B cell (primary cell): ENCODE measurements around the gene SLC36A1. TPM values are rescaled to one million over a fixed set of nuclear protein-coding genes. Genes with fewer than 3 reads are reported as not detected.

Experiments used
- ATAC-seq: fragments of 200-7000 bp; cut with Tn5 transposase; one replicate; pipeline ENCODE4 v1.10.0; 2021; ENCODE audit warnings: low read depth, mild to moderate bottlenecking, moderate number of reproducible peaks, moderate library complexity
- CTCF ChIA-PET: fragments of 350-600 bp; sonication (Branson Sonifier 250); formaldehyde crosslinking; loops from one replicate; lab custom pipeline; 2021; ENCODE audit warnings: antibody characterized with exemption, inconsistent platforms; lab: Charles Lee
- POLR2A ChIA-PET: fragments of 350-600 bp; sonication (Branson Sonifier 250); formaldehyde crosslinking; loops from one replicate; lab custom pipeline; 2021; ENCODE audit warnings: antibody characterized with exemption; lab: Charles Lee
- DNase-seq: peaks from one replicate; pipeline ENCODE4 v3.0.0; 2013
- H2AFZ ChIP-seq: 2 replicates; pipeline ENCODE4 v1.6.1; 2012; ENCODE audit warnings: mild to moderate bottlenecking, low read depth, low read length; ENCODE audit not compliant: insufficient read depth, poor library complexity, severe bottlenecking
- H3K27ac ChIP-seq, 2 donors: 1 replicate in 1 of 2; 2 replicates in 1 of 2; pipeline ENCODE4 v1.5.1; 2012 to 2013; ENCODE audit warnings: low read length in 2 of 2, mild to moderate bottlenecking in 2 of 2, moderate library complexity in 1 of 2
- H3K27me3 ChIP-seq, 4 experiments: fragments of 200-600 bp in 1 of 4; sonication (generic) in 1 of 4; replicated peaks in 1 of 4; 1 replicate in 2 of 4; 2 replicates in 2 of 4; pipeline versions ENCODE4 v1.6.1 to v1.7.0; 2013 to 2016; ENCODE audit warnings: low read length in 3 of 4, mild to moderate bottlenecking in 2 of 4, mixed read lengths in 1 of 4, moderate library complexity in 1 of 4; ENCODE audit not compliant: insufficient read depth in 4 of 4, control insufficient read depth in 3 of 4; ENCODE audit errors: control extremely low read depth in 1 of 4
- H3K36me3 ChIP-seq, 2 experiments: replicated peaks in 1 of 2; 1 replicate in 1 of 2; 2 replicates in 1 of 2; pipeline versions ENCODE4 v1.6.1 to v1.7.1; 2013; ENCODE audit warnings: low read length in 1 of 2; ENCODE audit not compliant: insufficient read depth in 2 of 2, control insufficient read depth in 1 of 2; ENCODE audit errors: control extremely low read depth in 1 of 2, extremely low read depth in 1 of 2
- H3K4me1 ChIP-seq, 2 donors: fragments of 200-600 bp in 1 of 2; sonication (generic) in 1 of 2; 1 replicate in 1 of 2; 2 replicates in 1 of 2; pipeline versions ENCODE4 v1.5.1 to v1.6.1; 2013 to 2017; ENCODE audit warnings: low read length in 2 of 2; ENCODE audit not compliant: control insufficient read depth in 2 of 2, insufficient read depth in 2 of 2
- H3K4me2 ChIP-seq: replicated peaks from 2 replicates; pipeline ENCODE3; 2012; ENCODE audit warnings: mild to moderate bottlenecking, low read depth, low read length; ENCODE audit not compliant: poor library complexity, severe bottlenecking
- H3K4me3 ChIP-seq, 5 experiments: fragments of 200-600 bp in 1 of 5; sonication (generic) in 1 of 5; 1 replicate in 3 of 5; 2 replicates in 2 of 5; pipeline versions ENCODE4 v1.5.1 to v1.7.0; 2011 to 2016; ENCODE audit warnings: low read length in 4 of 5, mild to moderate bottlenecking in 4 of 5, low read depth in 2 of 5, control low read depth in 1 of 5, moderate library complexity in 1 of 5; ENCODE audit not compliant: insufficient read depth in 1 of 5; ENCODE audit errors: control extremely low read depth in 1 of 5, extremely low read depth in 1 of 5
- H3K79me2 ChIP-seq: fragments of 200-600 bp; sonication (generic); one replicate; pipeline ENCODE4 v1.6.0; 2016; ENCODE audit warnings: low read length; ENCODE audit not compliant: control insufficient read depth, insufficient read depth
- H3K9ac ChIP-seq: fragments of 200-600 bp; sonication (generic); 2 replicates; pipeline ENCODE4 v1.6.1; 2017; ENCODE audit warnings: mild to moderate bottlenecking, low read length, moderate library complexity
- H3K9me3 ChIP-seq, 3 donors: one replicate each; pipeline versions ENCODE4 v1.6.1 to v1.7.1; 2013; ENCODE audit warnings: low read length in 2 of 3; ENCODE audit not compliant: control insufficient read depth in 2 of 3, insufficient read depth in 1 of 3; ENCODE audit errors: control extremely low read depth in 1 of 3
- H4K20me1 ChIP-seq: 2 replicates; pipeline ENCODE4 v1.6.0; 2012; ENCODE audit warnings: mild to moderate bottlenecking, low read length; ENCODE audit not compliant: insufficient read depth, control insufficient read depth, poor library complexity, severe bottlenecking
- H3K27ac Mint-ChIP-seq: one replicate; pipeline ENCODE4 v1.8.0; 2021; ENCODE audit warnings: mixed read lengths
- H3K27me3 Mint-ChIP-seq: one replicate; pipeline ENCODE4 v1.8.0; 2021; ENCODE audit warnings: mixed read lengths
- H3K4me1 Mint-ChIP-seq: one replicate; pipeline ENCODE4 v1.8.0; 2021; ENCODE audit warnings: mixed read lengths
- H3K4me3 Mint-ChIP-seq: one replicate; pipeline ENCODE4 v1.8.0; 2021; ENCODE audit warnings: mixed read lengths
- H3K9me3 Mint-ChIP-seq: one replicate; pipeline ENCODE4 v1.8.0; 2022; ENCODE audit warnings: mixed read lengths; ENCODE audit not compliant: insufficient read depth
- EZH2 ChIP-seq: IDR thresholded peaks from 2 replicates; pipeline ENCODE4 v1.6.1; 2012; ENCODE audit warnings: borderline replicate concordance, low read depth, mild to moderate bottlenecking, moderate library complexity, low read length; ENCODE audit not compliant: insufficient read depth, poor library complexity, severe bottlenecking
- WGBS: methylation state at CpG from one replicate; pipeline ENCODE4 v1.1.5; 2013; ENCODE audit warnings: missing lambda C conversion rate; ENCODE audit not compliant: insufficient coverage; 5-methylcytosine and 5-hydroxymethylcytosine counted together
- intact Hi-C: fragments of 100-400 bp; cut with micrococcal nuclease; formaldehyde crosslinking; loops from one replicate; pipeline ENCODE4 v1.10.0; 2022
- polyA plus RNA-seq: library from polyadenylated mRNA; depleted of rRNA; stranded (reverse); fragments of >200 nt; gene quantifications from 2 replicates; pipeline ENCODE4 v1.2.3, GENCODE V29; 2012
- total RNA-seq, 2 donors: library from RNA; stranded (reverse); fragments of 120-200 nt in 1 of 2; gene quantifications; 1 replicate in 1 of 2; 2 replicates in 1 of 2; pipeline versions ENCODE4 v1.2.3 to v1.2.4, GENCODE V29; 2013 to 2022
- TF ChIP-seq, protein P1 (sequence below): fragments of 200-600 bp; IDR thresholded peaks from one replicate; pipeline ENCODE4 v1.8.0; 2022; ENCODE audit warnings: antibody characterized with exemption, mild to moderate bottlenecking

Gene SLC36A1
- total and polyA plus RNA-seq, 2 donors (not counting 1 experiment from before 2014, with no cell fraction given), result 4.0 to 15.1 TPM

DNA sequence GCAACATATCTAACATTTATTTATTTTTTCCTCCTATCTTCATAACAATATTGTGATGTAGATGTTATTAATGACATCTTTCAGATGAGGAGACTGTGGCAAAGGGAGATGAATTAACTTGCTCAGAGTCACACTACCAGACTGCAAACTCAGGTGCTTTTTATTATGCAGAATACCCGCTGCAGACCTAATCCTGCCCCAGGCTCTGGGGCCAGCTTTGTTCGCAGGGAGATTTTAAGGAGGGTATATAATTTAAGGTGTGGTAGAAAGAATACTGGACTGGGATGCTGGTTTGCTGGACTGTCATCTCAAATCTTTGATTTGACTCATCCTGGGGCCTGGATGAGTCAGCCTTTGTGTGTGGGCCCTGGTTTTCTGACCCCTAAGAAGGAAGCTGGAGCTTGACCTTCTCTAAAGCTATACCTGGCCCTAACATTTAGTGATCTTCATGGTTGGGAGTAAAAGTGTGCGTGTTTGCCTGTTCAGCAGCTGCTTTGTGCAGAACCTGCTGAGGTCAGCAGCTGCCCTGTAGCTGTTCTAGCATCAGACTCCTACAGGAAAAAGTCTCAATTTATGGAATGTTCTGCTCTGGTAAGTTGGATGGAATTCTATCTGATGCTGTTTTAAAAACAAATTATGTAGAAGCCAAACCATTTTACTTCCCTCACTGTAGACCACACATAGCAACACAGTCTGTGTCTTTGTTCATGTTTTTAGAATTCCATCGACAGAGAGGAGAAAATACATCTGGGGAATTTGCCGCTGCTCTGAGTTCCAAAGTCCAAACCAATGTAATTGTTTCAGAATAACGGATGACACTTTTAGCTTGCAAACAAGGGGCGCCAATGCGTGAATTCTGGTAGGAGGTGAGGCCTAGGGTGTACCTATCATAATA is 4.5 kb downstream of the SLC36A1 start:
- Mint-ChIP-seq H3K4me3 (no peak overlapping the region), H3K27me3 (no peaks in the 10 kb centered on the region), H3K4me1 (peaks cover 25% of the 10 kb centered on the region), H3K27ac (no peak overlapping the region), H3K9me3 (no peaks in the 10 kb centered on the region)
- Histone ChIP-seq H3K4me1 (peaks cover 11 to 12% of the 10 kb centered on the region in 2 donors), H3K36me3 (no peaks in the 10 kb centered on the region), H3K4me3 (no peak overlapping the region), H3K27ac (no peak overlapping the region), H2AFZ (no peak overlapping the region), H3K27me3 (no peaks in the 10 kb centered on the region), H4K20me1 (peaks cover 4% of the 10 kb centered on the region), H3K9me3 (no peaks in the 10 kb centered on the region), H3K4me2 (no peak overlapping the region), H3K79me2 (peaks cover 30% of the 10 kb centered on the region), H3K9ac (no peak overlapping the region)
- WGBS, result 100% methylated on average over 2 of the region's 8 CpGs
- CTCF ChIA-PET, result interaction anchor here (1.0 kb wide), 1 partner anchor 200 kb away, joined by 3 read pairs; no protein-coding TSS in a partner anchor
- POLR2A ChIA-PET, result no interaction called here
- no peak for TF ChIP-seq EZH2
- TF ChIP-seq, protein P1, sequence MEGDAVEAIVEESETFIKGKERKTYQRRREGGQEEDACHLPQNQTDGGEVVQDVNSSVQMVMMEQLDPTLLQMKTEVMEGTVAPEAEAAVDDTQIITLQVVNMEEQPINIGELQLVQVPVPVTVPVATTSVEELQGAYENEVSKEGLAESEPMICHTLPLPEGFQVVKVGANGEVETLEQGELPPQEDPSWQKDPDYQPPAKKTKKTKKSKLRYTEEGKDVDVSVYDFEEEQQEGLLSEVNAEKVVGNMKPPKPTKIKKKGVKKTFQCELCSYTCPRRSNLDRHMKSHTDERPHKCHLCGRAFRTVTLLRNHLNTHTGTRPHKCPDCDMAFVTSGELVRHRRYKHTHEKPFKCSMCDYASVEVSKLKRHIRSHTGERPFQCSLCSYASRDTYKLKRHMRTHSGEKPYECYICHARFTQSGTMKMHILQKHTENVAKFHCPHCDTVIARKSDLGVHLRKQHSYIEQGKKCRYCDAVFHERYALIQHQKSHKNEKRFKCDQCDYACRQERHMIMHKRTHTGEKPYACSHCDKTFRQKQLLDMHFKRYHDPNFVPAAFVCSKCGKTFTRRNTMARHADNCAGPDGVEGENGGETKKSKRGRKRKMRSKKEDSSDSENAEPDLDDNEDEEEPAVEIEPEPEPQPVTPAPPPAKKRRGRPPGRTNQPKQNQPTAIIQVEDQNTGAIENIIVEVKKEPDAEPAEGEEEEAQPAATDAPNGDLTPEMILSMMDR, result no peak
- intact Hi-C loops, result no loop called here
- DNase-seq, result no peak
- no peak for ATAC-seq

DNA sequence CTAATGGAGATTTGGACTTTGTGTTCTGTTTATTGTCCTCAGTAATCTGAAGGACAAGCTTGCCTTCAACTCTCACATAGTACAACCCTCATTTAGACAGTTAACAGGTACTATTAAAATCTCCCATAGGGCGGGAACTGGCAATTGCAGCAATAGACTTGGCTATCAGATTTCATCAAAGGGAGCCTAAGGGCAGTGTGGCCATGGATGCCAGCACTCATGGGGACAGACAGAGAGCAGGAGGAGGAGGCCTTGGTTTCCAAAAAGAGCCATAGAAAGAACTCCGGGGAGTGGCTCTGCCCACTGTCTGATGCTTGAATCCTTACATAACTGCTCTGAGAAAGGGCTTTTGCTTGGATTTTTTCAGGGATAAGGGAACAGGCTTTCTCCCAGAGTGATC is 6.8 kb downstream of the SLC36A1 start:
- intact Hi-C loops, result no loop called here
- Histone ChIP-seq H3K4me2 (no peak overlapping the region), H3K9me3 (no peaks in the 10 kb centered on the region), H2AFZ (no peak overlapping the region), H3K4me1 (peaks cover 0 to under 1% of the 10 kb centered on the region in 2 donors), H3K79me2 (peaks cover 16% of the 10 kb centered on the region), H4K20me1 (peaks cover 4% of the 10 kb centered on the region), H3K4me3 (no peak overlapping the region), H3K27ac (no peak overlapping the region), H3K9ac (no peak overlapping the region), H3K27me3 (no peaks in the 10 kb centered on the region), H3K36me3 (peaks cover 0 to 4% of the 10 kb centered on the region in 2 experiments)
- CTCF ChIA-PET, result interaction anchor here (0.6 kb wide), 1 partner anchor 8 kb away, joined by 4 read pairs; no protein-coding TSS in a partner anchor
- H3K27me3 Mint-ChIP-seq, result no peaks in the 10 kb centered on the region
- H3K4me3 Mint-ChIP-seq, result no peak overlapping the region
- 100% methylated on average over 1 of the region's 2 CpGs for WGBS
- H3K9me3 Mint-ChIP-seq, result no peaks in the 10 kb centered on the region
- no peak for ATAC-seq
- no peak for DNase-seq
- no peak overlapping the region for H3K27ac Mint-ChIP-seq
- TF ChIP-seq EZH2, result no peak
- POLR2A ChIA-PET, result no interaction called here
- H3K4me1 Mint-ChIP-seq, result peaks cover 9% of the 10 kb centered on the region
